ENCODE data around the gene PUS10. TPM values are rescaled to one million over a fixed set of nuclear protein-coding genes. Genes with fewer than 3 reads are reported as not detected.

Gene PUS10
- polyA plus RNA-seq, 1 donor, result 12.8 TPM

- no peak for DNase-seq
Observed at GRCh38 chr2:60973705-60974104, 44.4 kb downstream of the PUS10 start.

DNA sequence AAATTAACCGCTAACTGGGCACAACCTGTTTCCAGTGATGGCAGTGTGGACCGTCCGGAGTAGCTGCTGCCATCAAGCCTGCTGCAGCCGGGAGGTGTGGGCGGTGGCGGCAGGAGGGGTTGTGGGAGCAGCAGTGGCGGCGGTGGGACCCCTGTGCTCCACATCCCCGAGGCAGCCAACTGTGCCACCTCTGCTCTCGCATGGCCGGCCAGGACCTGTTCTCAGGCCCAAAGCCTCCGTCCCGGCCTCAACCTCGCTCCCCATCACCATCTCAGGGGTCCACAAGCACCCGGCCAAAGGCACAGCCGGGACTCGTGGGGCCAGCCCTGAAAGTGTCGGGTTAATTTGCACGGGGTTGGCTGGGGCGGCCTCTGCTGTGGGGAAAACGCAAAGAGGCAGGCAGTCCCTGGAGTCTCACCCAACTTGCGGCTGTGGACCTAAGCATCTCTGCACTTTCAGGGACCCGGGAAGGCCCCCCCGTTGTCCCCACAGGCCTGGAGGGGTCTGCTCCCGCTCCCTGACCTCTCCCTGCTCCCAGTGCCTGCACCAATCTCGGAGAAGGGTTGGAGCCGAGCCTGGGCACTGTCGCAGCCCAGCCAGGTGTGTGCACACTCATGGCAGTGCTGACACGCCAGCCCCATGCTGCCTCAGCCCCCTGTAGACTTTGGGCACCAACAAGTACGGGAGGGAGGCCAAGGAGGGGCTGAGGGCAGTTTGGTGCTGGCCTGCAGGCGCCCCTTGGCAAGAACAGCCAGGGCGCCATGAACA lies 45.0 kb downstream of the PUS10 start:
- DNase-seq, result no peak

- DNase-seq, result no peak
Observed at GRCh38 chr2:60966507-60967405, 51.3 kb downstream of the PUS10 start.

- no peak for DNase-seq
Observed at GRCh38 chr2:60965499-60965785, 52.6 kb downstream of the PUS10 start.

- no peak for DNase-seq
Observed at GRCh38 chr2:60964651-60965498, 53.2 kb downstream of the PUS10 start.

- DNase-seq, result no peak
Observed at GRCh38 chr2:60963190-60963589, 54.9 kb downstream of the PUS10 start.

- no peak for DNase-seq
Observed at GRCh38 chr2:60962528-60962927, 55.5 kb downstream of the PUS10 start.

- DNase-seq, result no peak
Observed at GRCh38 chr2:60961457-60961856, 56.6 kb downstream of the PUS10 start.

GRCh38 chr2:60960706-60961105 lies 57.3 kb downstream of the PUS10 start:
- DNase-seq, result no peak

GRCh38 chr2:60959501-60959900 lies 58.6 kb downstream of the PUS10 start:
- DNase-seq, result no peak

DNA sequence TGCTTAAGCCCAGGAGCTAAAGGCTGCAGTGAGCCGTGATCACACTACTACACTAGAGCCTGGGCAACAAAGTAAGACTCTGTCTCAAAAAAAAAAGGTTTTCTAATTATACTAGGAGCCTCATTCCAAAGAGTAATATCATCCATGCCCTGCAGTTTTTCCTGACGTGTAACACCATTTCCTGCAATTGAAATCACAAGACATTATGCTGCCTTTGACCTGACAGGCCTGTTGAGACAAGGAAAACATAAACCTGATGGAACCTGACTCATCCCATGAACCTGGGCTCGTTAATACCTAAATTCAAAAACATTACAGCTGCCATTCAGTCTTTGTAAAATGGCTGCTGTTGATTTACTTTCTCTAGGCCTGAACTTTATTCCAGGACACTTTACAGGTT lies 59.3 kb downstream of the PUS10 start:
- DNase-seq, result no peak

DNA sequence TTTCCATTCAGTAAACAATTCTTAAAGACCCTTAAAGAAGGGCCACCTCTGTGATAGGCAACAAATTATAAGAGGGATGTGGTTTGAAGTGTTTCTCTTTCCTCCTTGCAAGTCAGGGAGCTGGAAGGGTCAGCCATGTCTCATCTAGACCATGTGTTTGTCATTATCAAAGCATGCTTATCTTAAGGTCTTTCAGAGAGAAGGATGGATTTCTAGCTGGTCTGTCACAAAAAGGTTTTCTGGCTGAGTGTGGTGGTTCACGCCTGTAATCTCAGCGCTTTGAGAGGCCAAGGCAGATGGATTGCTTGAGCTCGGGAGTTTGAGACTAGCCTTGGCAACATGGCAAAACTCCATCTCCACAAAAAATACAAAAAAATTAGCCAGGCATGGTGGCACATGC lies 59.7 kb downstream of the PUS10 start:
- DNase-seq, result no peak

- DNase-seq, result no peak
Observed at GRCh38 chr2:60957643-60958042, 60.4 kb downstream of the PUS10 start.

DNA sequence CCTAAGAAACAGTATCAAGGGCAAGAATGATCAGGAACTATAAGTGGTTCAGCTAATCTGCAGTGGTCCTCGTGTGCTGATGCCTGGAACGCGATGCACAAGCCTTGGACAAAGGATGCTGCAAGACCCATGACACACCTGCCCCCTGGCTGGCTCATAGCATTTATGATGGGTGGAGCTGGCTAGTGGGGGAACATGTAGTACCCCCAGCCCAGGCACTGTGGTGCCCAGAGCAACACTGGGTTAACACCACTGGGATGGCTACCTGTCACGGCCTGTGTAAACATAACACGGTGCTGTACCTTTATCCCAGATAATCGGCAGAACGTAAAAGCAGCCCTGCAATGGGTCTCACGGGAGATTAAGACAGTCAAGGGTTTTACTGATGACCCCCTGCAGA lies 60.8 kb downstream of the PUS10 start:
- no peak for DNase-seq

DNA sequence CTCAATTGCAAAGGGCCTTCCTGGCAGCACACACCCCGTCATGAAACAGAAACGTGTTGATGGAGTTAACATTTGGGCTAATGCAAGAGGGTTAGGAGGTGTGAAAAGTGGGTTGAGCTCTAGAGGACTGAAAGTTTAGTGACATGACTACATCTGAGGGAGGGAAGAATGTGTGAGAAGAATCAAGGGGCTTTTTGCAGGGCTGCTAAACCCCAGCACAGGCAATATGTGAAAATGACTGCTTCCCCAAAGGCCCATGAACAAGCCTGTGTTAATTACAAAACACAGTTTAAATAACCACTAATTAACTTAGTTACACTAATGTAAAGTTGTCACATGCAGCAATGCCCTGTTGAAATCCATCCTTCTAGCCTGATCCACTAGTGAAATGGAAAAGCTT lies 63.9 kb downstream of the PUS10 start:
- DNase-seq, result no peak

DNA sequence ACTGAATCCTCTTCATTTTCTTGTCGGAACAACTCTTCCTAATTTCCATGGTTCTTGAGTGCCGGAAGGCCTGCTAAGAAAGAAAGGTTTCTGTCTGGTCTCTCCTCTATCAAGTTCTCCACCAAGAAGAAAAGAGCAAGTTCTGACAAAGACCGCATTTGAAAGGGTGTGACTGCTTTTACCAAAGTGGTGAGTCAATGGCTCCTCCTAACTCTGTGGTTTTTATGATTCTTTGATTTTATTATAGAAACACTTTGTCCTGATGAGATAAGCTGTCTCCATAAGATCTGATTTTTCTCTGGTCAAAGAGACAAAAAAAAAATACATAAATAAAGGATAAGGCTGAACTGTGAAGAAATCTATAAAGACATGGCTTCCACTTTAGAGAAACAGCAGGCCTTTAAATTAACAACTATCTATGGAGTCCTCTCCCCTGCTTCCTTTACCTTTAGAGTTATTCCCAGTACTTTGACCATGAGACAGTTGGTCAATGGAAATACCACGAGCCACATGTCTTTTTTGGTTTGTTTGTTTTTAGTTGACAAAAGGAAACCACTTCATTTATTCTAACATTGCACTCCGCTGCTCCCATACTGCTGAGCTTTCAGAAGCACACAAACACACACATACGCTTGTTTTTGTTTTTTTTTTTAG lies 69.0 kb downstream of the PUS10 start:
- no peak for DNase-seq

GRCh38 chr2:60948161-60948560 lies 69.9 kb downstream of the PUS10 start:
- DNase-seq, result no peak

DNA sequence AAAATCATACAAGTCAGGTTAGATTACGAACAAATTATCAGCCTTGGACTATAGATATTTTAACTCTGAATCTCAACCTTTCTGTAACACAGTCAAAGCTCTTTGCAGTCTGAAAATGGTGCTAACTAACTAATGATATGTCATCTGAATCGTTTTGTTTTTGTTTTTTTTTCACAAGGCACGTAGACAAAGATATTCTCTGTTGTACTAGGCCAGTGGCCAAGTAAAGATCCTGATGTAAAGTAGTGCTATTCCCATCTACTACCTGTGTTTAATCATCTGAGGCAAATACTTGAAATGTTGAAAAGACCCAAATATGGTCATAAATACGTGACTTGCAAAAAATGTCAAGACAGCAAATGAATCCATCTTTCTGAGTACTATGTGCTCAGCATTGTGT lies 71.0 kb downstream of the PUS10 start:
- DNase-seq, result no peak

DNA sequence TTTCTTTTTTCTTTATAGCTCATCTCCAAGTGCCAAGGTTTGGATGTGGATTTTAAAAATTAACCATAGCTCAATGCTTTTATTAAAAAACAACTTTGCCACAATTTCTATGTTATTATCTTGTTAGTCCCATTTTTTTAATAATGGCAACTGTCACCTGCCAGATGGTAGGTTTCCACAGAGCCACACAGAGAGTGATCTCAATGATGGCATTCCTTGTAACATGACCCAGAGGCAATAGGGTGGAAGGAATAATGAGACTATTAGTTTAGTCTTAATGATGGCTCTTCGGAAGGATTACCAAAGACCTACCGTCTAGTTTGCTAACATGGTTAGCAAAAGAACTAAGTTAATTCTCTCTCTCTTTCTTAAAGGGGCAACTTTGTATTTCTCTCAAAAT lies 72.7 kb downstream of the PUS10 start:
- DNase-seq, result no peak

GRCh38 chr2:60939622-60940021 lies 78.4 kb downstream of the PUS10 start:
- no peak for DNase-seq

DNA sequence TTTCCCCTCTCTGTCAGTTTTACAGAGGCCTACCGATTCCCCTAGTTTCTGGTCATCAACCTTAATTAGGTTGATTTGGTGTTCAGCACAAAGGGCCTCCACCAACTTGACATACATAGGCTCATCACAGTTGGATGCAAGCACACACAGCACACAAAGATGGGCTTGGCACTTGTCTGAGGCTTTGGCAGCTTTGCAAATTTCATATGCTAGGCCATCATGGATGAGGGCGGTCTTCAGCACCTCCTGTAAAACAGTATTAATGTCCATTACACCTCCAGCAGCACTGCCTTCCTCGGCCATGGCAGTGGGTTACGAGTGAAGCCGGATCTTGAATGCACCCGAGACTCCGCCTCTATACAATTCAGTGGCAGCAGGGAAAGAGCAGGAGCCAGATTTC lies 79.8 kb downstream of the PUS10 start:
- no peak for DNase-seq

- no peak for DNase-seq
Observed at GRCh38 chr2:60936757-60937156, 81.3 kb downstream of the PUS10 start.
